Skeletal muscle tissue (tissue), 4 donors: ENCODE measurements around the gene NUDT14. TPM values are rescaled to one million over a fixed set of nuclear protein-coding genes. Genes with fewer than 3 reads are reported as not detected.

Experiments
- H3K27ac ChIP-seq: one replicate; pipeline ENCODE4 v1.7.0; 2013; ENCODE audit warnings: mild to moderate bottlenecking, low read depth, low read length, inconsistent platforms
- H3K27me3 ChIP-seq, 3 donors: one replicate each; pipeline ENCODE4 v1.7.0; 2013; ENCODE audit warnings: low read length in 3 of 3; ENCODE audit not compliant: control insufficient read depth in 3 of 3, insufficient read depth in 3 of 3
- H3K36me3 ChIP-seq, 3 donors: one replicate each; pipeline ENCODE4 v1.7.0; 2013; ENCODE audit warnings: low read length in 3 of 3; ENCODE audit not compliant: control insufficient read depth in 3 of 3, insufficient read depth in 3 of 3
- H3K4me1 ChIP-seq, 3 donors: one replicate each; pipeline ENCODE4 v1.7.0; 2013; ENCODE audit warnings: low read length in 3 of 3, mild to moderate bottlenecking in 3 of 3; ENCODE audit not compliant: control insufficient read depth in 3 of 3, insufficient read depth in 3 of 3
- H3K4me3 ChIP-seq, 3 donors: one replicate each; pipeline ENCODE4 v1.7.0; 2013; ENCODE audit warnings: low read length in 3 of 3
- H3K9ac ChIP-seq, 3 donors: one replicate each; pipeline ENCODE4 v1.7.0; 2013; ENCODE audit warnings: low read length in 3 of 3, mild to moderate bottlenecking in 3 of 3, moderate library complexity in 2 of 3, low read depth in 1 of 3
- H3K9me3 ChIP-seq, 3 donors: one replicate each; pipeline ENCODE4 v1.7.0; 2013; ENCODE audit warnings: low read length in 3 of 3; ENCODE audit not compliant: control insufficient read depth in 3 of 3
- total RNA-seq: library from RNA; depleted of rRNA; stranded (reverse); fragments of >200 nt; gene quantifications from one replicate; pipeline ENCODE4 v1.2.3, GENCODE V29; 2014
- donor health status: Osteomylitis.

Gene NUDT14
- total RNA-seq: 17.2 TPM

DNA sequence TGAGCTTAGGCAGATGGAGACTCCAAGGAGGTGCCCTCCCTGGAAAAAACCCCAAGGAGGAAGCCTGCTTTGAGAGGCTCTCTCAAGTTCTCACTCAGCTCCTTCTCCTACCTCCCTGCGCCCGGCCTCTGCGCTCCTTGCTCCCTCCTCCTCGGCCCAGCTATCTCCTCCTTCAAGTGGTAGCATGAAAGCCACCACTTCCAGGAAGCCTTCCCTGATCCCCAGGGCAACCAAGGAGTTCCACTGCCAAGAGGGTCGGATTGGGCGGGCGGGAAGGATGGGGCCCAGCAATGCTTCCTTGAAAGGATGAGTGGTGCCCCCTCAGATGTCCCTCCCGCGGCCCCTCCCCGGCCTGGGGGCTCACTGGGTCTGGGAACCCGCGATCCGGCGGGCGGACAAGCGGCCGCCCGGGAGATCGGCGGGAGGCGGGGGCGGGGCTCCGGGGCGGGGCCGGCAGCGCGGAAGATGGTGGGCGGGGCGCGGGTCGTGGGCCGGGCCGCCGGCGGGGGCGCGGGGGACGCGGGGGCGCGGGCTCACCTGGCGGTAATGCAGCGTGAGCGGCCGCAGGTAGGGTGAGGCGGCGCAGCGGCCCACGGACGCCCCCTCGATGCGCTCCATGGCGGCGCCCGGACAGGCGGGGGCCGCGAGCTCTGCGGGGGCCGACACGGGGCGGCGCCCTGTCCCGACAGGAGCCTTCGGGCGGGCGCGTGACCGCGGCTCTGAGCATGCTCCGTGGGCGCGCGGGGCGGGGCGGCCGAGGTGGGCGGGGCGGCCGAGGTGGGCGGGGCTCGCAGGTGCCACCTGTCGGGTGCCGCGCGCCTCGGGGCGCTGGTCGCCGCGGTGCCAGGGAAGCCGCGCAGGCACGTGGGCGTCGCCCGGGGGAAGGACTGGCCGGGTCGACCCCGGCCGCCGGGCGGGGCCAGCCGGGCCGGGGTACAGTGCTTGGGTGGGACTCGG, at the start of gene NUDT14:
TSS of gene NUDT14 (minus strand) at position 721 of the 957 bp plus-strand sequence. CDS start at position 618, 103 bp downstream.
- peak within 1 kb of the TSS; percentile 54 to 76 (median 71) for H3K4me3 ChIP-seq
- H3K36me3 ChIP-seq: no peaks in the 10 kb centered on the region
- peaks cover 28 to 66% (median 57%) of the 10 kb centered on the region in 3 donors for H3K4me1 ChIP-seq
- H3K27ac ChIP-seq: no peak within 1 kb of the TSS
- H3K27me3 ChIP-seq: no peaks in the 10 kb centered on the region
- H3K9ac ChIP-seq: peak within 1 kb of the TSS in 2 of 3 donors; percentile 62 to 67
- no peaks in the 10 kb centered on the region for H3K9me3 ChIP-seq

DNA sequence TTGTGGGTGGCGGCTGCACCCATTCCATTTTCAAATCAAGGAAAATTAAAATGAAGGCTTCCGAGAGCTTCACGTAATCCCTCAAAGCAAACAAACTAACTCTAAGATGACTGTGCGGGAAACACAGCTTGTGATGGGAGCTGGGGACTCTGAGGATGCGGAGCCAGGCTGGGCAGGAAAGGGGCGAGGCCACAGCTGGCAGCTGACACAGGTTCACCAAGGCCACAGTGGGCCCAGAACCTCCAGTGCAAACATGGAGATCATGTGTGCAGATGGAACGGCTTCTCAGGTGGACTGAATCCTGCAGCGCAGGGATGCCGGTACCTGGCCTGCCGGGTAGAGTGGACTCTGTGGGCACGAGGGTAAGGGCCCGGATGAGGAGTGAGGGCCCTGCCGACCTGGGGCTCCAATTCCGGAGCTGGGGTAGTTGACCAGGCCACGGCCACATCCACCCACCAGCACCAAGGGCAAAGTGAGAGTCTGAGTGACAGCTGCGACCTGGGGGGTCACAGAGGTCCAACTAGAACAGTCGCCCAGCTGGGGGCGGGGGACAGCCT, 48.1 kb upstream of the NUDT14 start:
- no peaks in the 10 kb centered on the region for H3K27me3 ChIP-seq
- H3K36me3 ChIP-seq: peaks cover 9 to 14% (median 11%) of the 10 kb centered on the region in 3 donors
- no peak overlapping the region for H3K4me3 ChIP-seq
- no peaks in the 10 kb centered on the region for H3K4me1 ChIP-seq
- no peaks in the 10 kb centered on the region for H3K9me3 ChIP-seq
- no peak overlapping the region for H3K27ac ChIP-seq
- H3K9ac ChIP-seq: no peak overlapping the region

- no peak overlapping the region for H3K27ac ChIP-seq
- no peak overlapping the region for H3K4me3 ChIP-seq
- H3K36me3 ChIP-seq: peaks cover 11 to 17% (median 13%) of the 10 kb centered on the region in 3 donors
- H3K27me3 ChIP-seq: no peaks in the 10 kb centered on the region
- H3K9me3 ChIP-seq: no peaks in the 10 kb centered on the region
- H3K4me1 ChIP-seq: no peaks in the 10 kb centered on the region
- no peak overlapping the region for H3K9ac ChIP-seq
These were observed 47.5 kb upstream of the NUDT14 start for GRCh38 chr14:105228562-105228961.

DNA sequence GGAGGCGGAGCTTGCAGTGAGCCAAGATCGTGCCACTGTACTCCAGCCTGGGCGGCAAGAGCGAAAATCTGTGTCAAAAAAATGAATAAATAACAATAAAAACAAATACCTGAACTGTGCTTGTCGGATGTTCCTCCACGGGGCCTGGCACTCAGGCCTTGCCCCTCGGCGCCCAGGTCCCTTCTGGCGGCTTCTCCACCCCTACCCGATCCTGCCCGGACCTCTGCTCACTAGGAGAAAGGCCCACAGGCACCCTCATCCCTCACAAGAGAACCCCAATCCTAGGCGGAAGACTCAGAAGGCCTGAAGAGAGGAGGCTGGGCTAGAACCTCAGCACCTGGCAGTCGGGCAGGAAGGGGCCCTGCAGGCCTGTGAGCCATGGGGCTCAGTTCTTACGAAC, 46.2 kb upstream of the NUDT14 start:
- Histone ChIP-seq H3K4me1 (no peaks in the 10 kb centered on the region), H3K9me3 (no peaks in the 10 kb centered on the region), H3K9ac (no peak overlapping the region), H3K36me3 (peaks cover 11 to 22% (median 15%) of the 10 kb centered on the region in 3 donors), H3K27me3 (no peaks in the 10 kb centered on the region), H3K27ac (no peak overlapping the region), H3K4me3 (no peak overlapping the region)

DNA sequence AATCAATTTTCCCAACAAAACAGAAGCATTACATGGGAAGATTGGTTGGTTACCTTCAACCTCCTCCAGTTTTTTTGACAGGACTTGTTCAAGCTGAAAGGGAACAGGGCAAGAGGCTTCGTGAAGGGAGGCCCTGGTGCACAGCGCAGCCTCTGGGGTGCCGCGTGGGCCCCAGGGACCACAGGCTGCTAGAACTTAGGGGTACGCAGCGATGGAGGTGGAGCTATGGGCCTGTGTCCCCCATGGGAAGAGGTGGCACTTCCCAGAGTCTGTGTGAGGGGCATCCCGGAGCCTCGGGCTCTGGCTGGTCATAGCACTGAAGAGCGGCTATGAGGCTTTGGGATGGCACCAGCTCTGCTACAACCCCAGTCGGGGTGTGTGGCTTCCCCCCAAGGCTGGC, 45.1 kb upstream of the NUDT14 start:
- no peak overlapping the region for H3K27ac ChIP-seq
- H3K4me1 ChIP-seq: no peaks in the 10 kb centered on the region
- no peaks in the 10 kb centered on the region for H3K9me3 ChIP-seq
- H3K4me3 ChIP-seq: no peak overlapping the region
- H3K9ac ChIP-seq: no peak overlapping the region
- no peaks in the 10 kb centered on the region for H3K27me3 ChIP-seq
- peaks cover 18 to 30% (median 18%) of the 10 kb centered on the region in 3 donors for H3K36me3 ChIP-seq

GRCh38 chr14:105224845-105225570, 43.9 kb upstream of the NUDT14 start:
- Histone ChIP-seq H3K27ac (no peak overlapping the region), H3K9ac (peak overlapping the region in 1 of 3 donors; percentile 16), H3K27me3 (no peaks in the 10 kb centered on the region), H3K4me3 (no peak overlapping the region), H3K36me3 (peaks cover 25 to 41% (median 25%) of the 10 kb centered on the region in 3 donors), H3K4me1 (no peaks in the 10 kb centered on the region), H3K9me3 (no peaks in the 10 kb centered on the region)

DNA sequence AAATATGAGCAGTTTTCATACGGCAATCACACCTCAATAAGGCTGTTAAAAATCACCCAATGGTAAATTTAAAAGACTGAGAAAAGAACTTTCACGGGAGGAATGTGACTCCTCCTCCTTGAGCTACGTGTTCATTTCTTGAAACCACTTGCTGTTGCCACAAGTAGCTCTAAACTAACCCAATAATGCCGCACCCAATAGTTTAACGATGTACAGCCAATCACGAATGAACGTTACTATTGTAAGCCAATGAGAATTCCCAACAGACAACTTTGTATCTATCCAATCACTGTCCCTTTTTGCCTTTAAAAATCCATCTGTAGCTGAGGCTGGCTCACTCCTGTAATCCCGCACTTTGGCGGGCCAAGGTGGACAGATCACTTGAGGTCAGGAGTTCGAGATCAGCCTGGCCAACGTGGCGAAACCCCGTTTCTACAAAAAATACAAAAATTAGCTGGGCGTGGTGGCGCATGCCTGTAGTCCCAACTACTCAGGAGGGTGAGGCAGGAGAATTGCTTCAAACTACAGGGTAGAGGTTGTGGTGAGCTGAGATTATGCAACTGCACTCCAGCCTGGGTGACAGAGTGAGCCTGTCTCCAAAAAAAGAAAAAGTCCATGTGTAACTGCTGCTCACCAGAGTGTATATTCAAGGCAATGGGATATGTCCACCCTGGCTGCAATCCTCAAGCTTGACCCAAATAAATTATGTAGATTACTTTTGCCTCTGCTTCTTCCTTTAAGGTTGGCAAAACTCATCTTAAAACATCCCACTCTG, 42.8 kb upstream of the NUDT14 start:
- no peaks in the 10 kb centered on the region for H3K4me1 ChIP-seq
- no peaks in the 10 kb centered on the region for H3K27me3 ChIP-seq
- no peak overlapping the region for H3K27ac ChIP-seq
- no peak overlapping the region for H3K4me3 ChIP-seq
- peaks cover 27 to 51% (median 35%) of the 10 kb centered on the region in 3 donors for H3K36me3 ChIP-seq
- no peaks in the 10 kb centered on the region for H3K9me3 ChIP-seq
- no peak overlapping the region for H3K9ac ChIP-seq

- Histone ChIP-seq H3K36me3 (peaks cover 33 to 58% (median 40%) of the 10 kb centered on the region in 3 donors), H3K9me3 (no peaks in the 10 kb centered on the region)
These were observed 42.1 kb upstream of the NUDT14 start for GRCh38 chr14:105223260-105223659.

GRCh38 chr14:105221598-105222178, 40.6 kb upstream of the NUDT14 start:
- H3K27ac ChIP-seq: no peak overlapping the region
- H3K4me3 ChIP-seq: no peak overlapping the region
- H3K27me3 ChIP-seq: no peaks in the 10 kb centered on the region
- no peaks in the 10 kb centered on the region for H3K9me3 ChIP-seq
- no peak overlapping the region for H3K9ac ChIP-seq
- H3K4me1 ChIP-seq: no peaks in the 10 kb centered on the region
- peaks cover 47 to 71% (median 55%) of the 10 kb centered on the region in 3 donors for H3K36me3 ChIP-seq

More at GRCh38 chr14:105223260-105223659, 42.1 kb upstream of the NUDT14 start:
- Histone ChIP-seq H3K4me1 (no peaks in the 10 kb centered on the region), H3K27ac (no peak overlapping the region), H3K27me3 (no peaks in the 10 kb centered on the region), H3K9ac (no peak overlapping the region), H3K4me3 (no peak overlapping the region)
